Measurements from ENCODE around the gene ANKS3. TPM values are rescaled to one million over a fixed set of nuclear protein-coding genes. Genes with fewer than 3 reads are reported as not detected.
"Not testable (repeated sequence)": the region's sequence is repeated elsewhere in the genome, so short reads cannot be mapped to it uniquely, and the experiment has no call there.

The ANKS3 gene
- total and polyA plus RNA-seq, 2 donors (not counting 3 experiments of a cell fraction or from before 2014, with no cell fraction given): 13.9 to 24.0 TPM

DNA sequence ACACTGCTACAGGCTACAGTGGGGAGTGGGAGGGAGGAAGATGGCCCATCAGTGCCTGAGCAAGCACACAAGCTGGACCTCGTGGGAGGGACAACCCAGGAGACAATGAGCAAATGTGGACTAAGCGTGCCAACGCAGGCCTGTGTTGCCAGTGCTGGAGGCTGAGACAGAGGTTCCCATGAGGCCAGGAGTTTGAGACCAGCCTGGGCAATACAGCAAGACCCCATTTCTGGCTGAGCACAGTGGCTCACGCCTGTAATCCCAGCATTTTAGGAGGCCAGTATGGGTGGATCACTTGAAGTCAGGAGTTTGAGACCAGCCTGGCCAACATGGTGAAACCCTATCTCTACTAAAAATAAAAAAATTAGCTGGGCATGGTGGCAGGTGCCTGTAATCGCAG is 4.3 kb upstream of the ANKS3 start:
- H3K79me2 ChIP-seq (ENCODE audit: control insufficient read depth, insufficient read depth, low read length); FAIRE-seq; intact Hi-C loops (cut with micrococcal nuclease); H3K27me3 ChIP-seq (ENCODE audit: control insufficient read depth in 2 of 2, insufficient read depth in 2 of 2, low read length in 2 of 2); dilution Hi-C loops (cut with MboI; ENCODE audit: extremely low pct_ligation_motif_present, low sequenced_read_pairs); H3K27ac ChIP-seq (ENCODE audit: insufficient read depth, low read depth, low read length); H4K20me1 ChIP-seq (replicated peaks; ENCODE audit: control insufficient read depth, extremely low read depth, insufficient read depth, low read length); H3K9me3 ChIP-seq (replicated peaks; ENCODE audit: control insufficient read depth, insufficient read depth, low read length); H2AFZ ChIP-seq (ENCODE audit: low read depth, low read length); BruUV-seq (replicated peaks); DNase-seq (ENCODE audit: low read depth, low spot score); H3K4me3 ChIP-seq (replicated peaks in 1 of 3; ENCODE audit: insufficient read depth in 1 of 3, low read depth in 1 of 3, low read length in 3 of 3); H3K4me1 ChIP-seq (ENCODE audit: control insufficient read depth, extremely low read depth, insufficient read depth, low read length); CTCF ChIA-PET; H3K4me2 ChIP-seq (ENCODE audit: insufficient read depth, low read length); POLR2A ChIA-PET; H3K36me3 ChIP-seq (ENCODE audit: control insufficient read depth in 2 of 2, extremely low read depth in 1 of 2, insufficient read depth in 2 of 2, low read length in 2 of 2); H3K9me1 ChIP-seq (replicated peaks; ENCODE audit: control insufficient read depth, extremely low read depth, insufficient read depth, low read length); H3K9ac ChIP-seq (replicated peaks; ENCODE audit: extremely low read depth, insufficient read depth, low read length): not testable (repeated sequence)

DNA sequence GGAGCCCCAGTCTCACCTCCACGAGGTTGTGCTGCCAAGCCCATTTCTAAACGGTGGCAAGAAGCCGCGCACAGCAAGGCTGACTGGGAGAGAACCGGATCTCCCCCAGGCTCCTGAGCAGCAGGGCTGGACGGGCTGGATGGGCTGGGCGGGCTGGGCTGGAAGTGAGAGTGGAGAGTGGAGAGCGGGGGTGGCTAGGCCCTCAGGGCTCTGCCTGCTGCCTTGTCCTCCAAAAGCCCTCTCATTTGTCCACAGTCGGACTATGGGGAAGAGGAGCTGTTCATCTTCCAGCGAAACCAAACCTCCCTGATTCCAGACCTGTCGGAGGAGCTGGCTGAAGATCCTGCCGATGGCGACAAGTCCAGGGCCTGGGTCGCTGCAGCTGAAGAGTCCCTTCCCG is 3.5 kb upstream of the ANKS3 start:
- Histone ChIP-seq H3K9me3 (replicated peaks; ENCODE audit: control insufficient read depth, insufficient read depth, low read length) (no peaks in the 10 kb centered on the region), H3K79me2 (ENCODE audit: control insufficient read depth, insufficient read depth, low read length) (peaks cover 3% of the 10 kb centered on the region), H3K36me3 (ENCODE audit: control insufficient read depth in 2 of 2, extremely low read depth in 1 of 2, insufficient read depth in 2 of 2, low read length in 2 of 2) (no peaks in the 10 kb centered on the region), H3K4me2 (ENCODE audit: insufficient read depth, low read length) (no peak overlapping the region), H3K4me3 (replicated peaks in 1 of 3; ENCODE audit: insufficient read depth in 1 of 3, low read depth in 1 of 3, low read length in 3 of 3) (no peak overlapping the region), H3K27me3 (ENCODE audit: control insufficient read depth in 2 of 2, insufficient read depth in 2 of 2, low read length in 2 of 2) (no peaks in the 10 kb centered on the region), H2AFZ (ENCODE audit: low read depth, low read length) (no peak overlapping the region), H4K20me1 (replicated peaks; ENCODE audit: control insufficient read depth, extremely low read depth, insufficient read depth, low read length) (no peaks in the 10 kb centered on the region), H3K9ac (replicated peaks; ENCODE audit: extremely low read depth, insufficient read depth, low read length) (no peak overlapping the region), H3K9me1 (replicated peaks; ENCODE audit: control insufficient read depth, extremely low read depth, insufficient read depth, low read length) (no peaks in the 10 kb centered on the region), H3K27ac (ENCODE audit: insufficient read depth, low read depth, low read length) (no peak overlapping the region), H3K4me1 (ENCODE audit: control insufficient read depth, extremely low read depth, insufficient read depth, low read length) (peaks cover 5% of the 10 kb centered on the region)
- dilution Hi-C loops (cut with MboI; ENCODE audit: extremely low pct_ligation_motif_present, low sequenced_read_pairs): no loop called here
- FAIRE-seq: no peak
- TF ChIP-seq, protein P1, sequence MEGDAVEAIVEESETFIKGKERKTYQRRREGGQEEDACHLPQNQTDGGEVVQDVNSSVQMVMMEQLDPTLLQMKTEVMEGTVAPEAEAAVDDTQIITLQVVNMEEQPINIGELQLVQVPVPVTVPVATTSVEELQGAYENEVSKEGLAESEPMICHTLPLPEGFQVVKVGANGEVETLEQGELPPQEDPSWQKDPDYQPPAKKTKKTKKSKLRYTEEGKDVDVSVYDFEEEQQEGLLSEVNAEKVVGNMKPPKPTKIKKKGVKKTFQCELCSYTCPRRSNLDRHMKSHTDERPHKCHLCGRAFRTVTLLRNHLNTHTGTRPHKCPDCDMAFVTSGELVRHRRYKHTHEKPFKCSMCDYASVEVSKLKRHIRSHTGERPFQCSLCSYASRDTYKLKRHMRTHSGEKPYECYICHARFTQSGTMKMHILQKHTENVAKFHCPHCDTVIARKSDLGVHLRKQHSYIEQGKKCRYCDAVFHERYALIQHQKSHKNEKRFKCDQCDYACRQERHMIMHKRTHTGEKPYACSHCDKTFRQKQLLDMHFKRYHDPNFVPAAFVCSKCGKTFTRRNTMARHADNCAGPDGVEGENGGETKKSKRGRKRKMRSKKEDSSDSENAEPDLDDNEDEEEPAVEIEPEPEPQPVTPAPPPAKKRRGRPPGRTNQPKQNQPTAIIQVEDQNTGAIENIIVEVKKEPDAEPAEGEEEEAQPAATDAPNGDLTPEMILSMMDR (IDR thresholded peaks at IDR 0.05; ENCODE audit: extremely low read depth in 1 of 2, insufficient read depth in 1 of 2, low read depth in 1 of 2, low read length in 2 of 2): no peak
- TF ChIP-seq GATA2 (IDR thresholded peaks at IDR 0.05; ENCODE audit: insufficient read depth, insufficient read length, low read depth, low read length) (no peak), FOS (IDR thresholded peaks at IDR 0.05; ENCODE audit: borderline replicate concordance, insufficient read depth, low read length) (no peak), JUN (IDR thresholded peaks at IDR 0.05; ENCODE audit: borderline replicate concordance, insufficient read depth, insufficient read length, low read depth) (no peak), POLR2AphosphoS5 (IDR thresholded peaks at IDR 0.05; ENCODE audit: insufficient read depth, low read depth, low read length) (no peak), POLR2A (IDR thresholded peaks at IDR 0.05; ENCODE audit: low read depth, low read length) (no peak), EZH2 (IDR thresholded peaks at IDR 0.05; ENCODE audit: borderline replicate concordance, low read depth, low read length, severe bottlenecking) (no peak), MYC (IDR thresholded peaks at IDR 0.05; ENCODE audit: low read depth, low read length) (no peak)
- TF ChIP-seq, protein P2, sequence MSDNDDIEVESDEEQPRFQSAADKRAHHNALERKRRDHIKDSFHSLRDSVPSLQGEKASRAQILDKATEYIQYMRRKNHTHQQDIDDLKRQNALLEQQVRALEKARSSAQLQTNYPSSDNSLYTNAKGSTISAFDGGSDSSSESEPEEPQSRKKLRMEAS (IDR thresholded peaks at IDR 0.05; ENCODE audit: insufficient read depth, insufficient read length): no peak
- intact Hi-C loops (cut with micrococcal nuclease): no loop called here
- CTCF ChIA-PET: no interaction called here
- no TSS peak for BruUV-seq (replicated peaks)
- POLR2A ChIA-PET: no interaction called here
- no peak for DNase-seq (ENCODE audit: low read depth, low spot score)
